Keratinocyte (primary cell): ENCODE results near the gene KCNMA1. TPM values are rescaled to one million over a fixed set of nuclear protein-coding genes. Genes with fewer than 3 reads are reported as not detected.

Experiments
- DNase-seq: peaks from one replicate; pipeline ENCODE4 v3.0.0-alpha.2; 2011; ENCODE audit warnings: low read depth, missing footprints, low spot score
- FAIRE-seq: peaks from 2 replicates; lab custom pipeline; 2011; peaks lifted over from hg19 to GRCh38; lab: Jason Lieb, UNC
- H2AFZ ChIP-seq: 2 replicates; pipeline ENCODE4 v1.6.0; 2012; ENCODE audit warnings: low read length, control low read depth, inconsistent platforms; ENCODE audit not compliant: control insufficient read depth
- H3K27ac ChIP-seq: 2 replicates; pipeline ENCODE4 v1.5.1; 2011; ENCODE audit warnings: low read length; ENCODE audit not compliant: control insufficient read depth, insufficient read depth
- H3K27me3 ChIP-seq: 3 replicates; pipeline ENCODE4 v1.6.0; 2011; ENCODE audit warnings: low read length; ENCODE audit not compliant: control insufficient read depth, insufficient read depth; ENCODE audit errors: extremely low read depth
- H3K36me3 ChIP-seq, 2 experiments: 2 replicates in 1 of 2; 3 replicates in 1 of 2; pipeline ENCODE4 v1.5.1; 2011; ENCODE audit warnings: low read length in 2 of 2, mild to moderate bottlenecking in 1 of 2; ENCODE audit not compliant: control insufficient read depth in 2 of 2, insufficient read depth in 2 of 2; ENCODE audit errors: extremely low read depth in 1 of 2
- H3K4me1 ChIP-seq: 3 replicates; pipeline ENCODE4 v1.5.1; 2011; ENCODE audit warnings: low read length; ENCODE audit not compliant: control insufficient read depth, insufficient read depth; ENCODE audit errors: extremely low read depth
- H3K4me2 ChIP-seq: 3 replicates; pipeline ENCODE4 v1.6.0; 2011; ENCODE audit warnings: low read depth, low read length; ENCODE audit not compliant: control insufficient read depth, insufficient read depth; ENCODE audit errors: extremely low read depth
- H3K4me3 ChIP-seq, 3 experiments: fragments of 200-600 bp in 1 of 3; sonication (generic) in 1 of 3; 2 replicates in 2 of 3; 3 replicates in 1 of 3; pipeline ENCODE4 v1.5.1; 2011 to 2016; ENCODE audit warnings: low read length in 3 of 3, mild to moderate bottlenecking in 3 of 3, control low read depth in 2 of 3, inconsistent platforms in 1 of 3, low read depth in 1 of 3, mixed read lengths in 1 of 3, mixed run types in 1 of 3, moderate library complexity in 1 of 3; ENCODE audit not compliant: control insufficient read depth in 2 of 3, insufficient read depth in 2 of 3; ENCODE audit errors: extremely low read depth in 1 of 3
- H3K79me2 ChIP-seq: 2 replicates; pipeline ENCODE4 v1.6.0; 2012; ENCODE audit warnings: low read length; ENCODE audit not compliant: control insufficient read depth, insufficient read depth
- H3K9ac ChIP-seq: 3 replicates; pipeline ENCODE4 v1.6.0; 2011; ENCODE audit warnings: low read length; ENCODE audit not compliant: control insufficient read depth, insufficient read depth; ENCODE audit errors: extremely low read depth
- H3K9me1 ChIP-seq: 3 replicates; pipeline ENCODE4 v1.6.0; 2011; ENCODE audit warnings: low read length; ENCODE audit not compliant: control insufficient read depth, insufficient read depth; ENCODE audit errors: extremely low read depth
- H3K9me3 ChIP-seq: 2 replicates; pipeline ENCODE4 v1.5.1; 2012; ENCODE audit warnings: low read depth, low read length; ENCODE audit not compliant: control insufficient read depth
- H4K20me1 ChIP-seq: 3 replicates; pipeline ENCODE4 v1.6.0; 2011; ENCODE audit warnings: low read length; ENCODE audit not compliant: control insufficient read depth, insufficient read depth; ENCODE audit errors: extremely low read depth
- EZH2 ChIP-seq: IDR thresholded peaks from one replicate; pipeline ENCODE4 v1.6.1; 2012; ENCODE audit warnings: inconsistent platforms, mild to moderate bottlenecking, low read length, moderate library complexity
- dilution Hi-C: fragments of 300-500 bp; cut with MboI; formaldehyde crosslinking; loops from one replicate; pipeline ENCODE4 v1.7.0; 2020; ENCODE audit warnings: low sequenced_read_pairs; ENCODE audit not compliant: extremely low pct_ligation_motif_present
- polyA plus RNA-seq, 5 experiments: library from polyadenylated mRNA; depleted of rRNA in 3 of 5; stranded (reverse) in 3 of 5; stranded (forward) in 1 of 5; unstranded in 1 of 5; fragments of >200 nt; gene quantifications; 1 replicate in 1 of 5; 2 replicates in 3 of 5; 3 replicates in 1 of 5; pipeline versions ENCODE4 v1.2.1 to v1.2.3, GENCODE V29; 2011 to 2012; ENCODE audit warnings: missing spikeins in 2 of 5, low read depth in 1 of 5, low replicate concordance in 1 of 5
- TF ChIP-seq, protein P1 (sequence below), 3 experiments: IDR thresholded peaks in 1 of 3; conservative IDR thresholded peaks in 1 of 3; optimal IDR thresholded peaks in 1 of 3; 2 replicates in 2 of 3; 3 replicates in 1 of 3; pipeline versions ENCODE3 to v1.5.1; 2011; ENCODE audit warnings: low read length in 3 of 3, mild to moderate bottlenecking in 3 of 3, moderate library complexity in 2 of 3, control low read depth in 1 of 3, inconsistent platforms in 1 of 3; ENCODE audit not compliant: insufficient read depth in 2 of 3; ENCODE audit errors: extremely low read depth in 1 of 3

The KCNMA1 gene
- polyA plus RNA-seq, 1 donor (not counting 4 experiments of a cell fraction or from before 2014, with no cell fraction given), result 6.3 TPM

DNA sequence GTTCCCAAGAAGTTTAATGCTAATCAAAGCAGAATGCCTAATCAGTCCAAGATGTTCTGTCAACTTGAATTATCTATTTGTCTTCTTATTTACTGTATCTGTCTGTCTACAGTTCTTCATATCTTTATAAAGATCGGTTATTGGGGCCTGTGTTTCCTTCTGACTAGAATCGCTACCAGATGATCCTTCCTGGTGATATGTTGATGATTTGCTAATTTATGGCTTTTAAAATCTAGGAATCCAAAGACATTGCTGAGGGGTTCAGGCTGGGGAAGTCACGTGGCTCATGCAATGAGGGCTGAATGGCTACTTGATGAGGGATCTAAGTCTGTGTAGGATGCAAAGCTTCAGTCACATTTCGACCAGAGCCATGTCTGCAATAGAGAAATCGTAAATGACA lies 536.3 kb downstream of the KCNMA1 start:
- Histone ChIP-seq H2AFZ (no peak overlapping the region), H3K79me2 (no peaks in the 10 kb centered on the region), H3K4me1 (no peaks in the 10 kb centered on the region), H3K9me3 (no peaks in the 10 kb centered on the region), H3K4me2 (no peak overlapping the region), H3K4me3 (no peak overlapping the region), H3K9me1 (no peaks in the 10 kb centered on the region), H3K36me3 (no peaks in the 10 kb centered on the region), H3K27ac (no peak overlapping the region), H3K9ac (no peak overlapping the region), H4K20me1 (no peaks in the 10 kb centered on the region), H3K27me3 (no peaks in the 10 kb centered on the region)
- TF ChIP-seq, protein P1, sequence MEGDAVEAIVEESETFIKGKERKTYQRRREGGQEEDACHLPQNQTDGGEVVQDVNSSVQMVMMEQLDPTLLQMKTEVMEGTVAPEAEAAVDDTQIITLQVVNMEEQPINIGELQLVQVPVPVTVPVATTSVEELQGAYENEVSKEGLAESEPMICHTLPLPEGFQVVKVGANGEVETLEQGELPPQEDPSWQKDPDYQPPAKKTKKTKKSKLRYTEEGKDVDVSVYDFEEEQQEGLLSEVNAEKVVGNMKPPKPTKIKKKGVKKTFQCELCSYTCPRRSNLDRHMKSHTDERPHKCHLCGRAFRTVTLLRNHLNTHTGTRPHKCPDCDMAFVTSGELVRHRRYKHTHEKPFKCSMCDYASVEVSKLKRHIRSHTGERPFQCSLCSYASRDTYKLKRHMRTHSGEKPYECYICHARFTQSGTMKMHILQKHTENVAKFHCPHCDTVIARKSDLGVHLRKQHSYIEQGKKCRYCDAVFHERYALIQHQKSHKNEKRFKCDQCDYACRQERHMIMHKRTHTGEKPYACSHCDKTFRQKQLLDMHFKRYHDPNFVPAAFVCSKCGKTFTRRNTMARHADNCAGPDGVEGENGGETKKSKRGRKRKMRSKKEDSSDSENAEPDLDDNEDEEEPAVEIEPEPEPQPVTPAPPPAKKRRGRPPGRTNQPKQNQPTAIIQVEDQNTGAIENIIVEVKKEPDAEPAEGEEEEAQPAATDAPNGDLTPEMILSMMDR (optimal IDR thresholded peaks at IDR 0.05 in 1 of 3, IDR thresholded peaks at IDR 0.05 in 1 of 3, conservative IDR thresholded peaks at IDR 0.05 in 1 of 3; ENCODE audit: extremely low read depth in 1 of 3, insufficient read depth in 2 of 3, low read length in 3 of 3), result no peak
- TF ChIP-seq EZH2, result no peak
- FAIRE-seq (no peak), DNase-seq (no peak)
- dilution Hi-C loops, result no loop called here

DNA sequence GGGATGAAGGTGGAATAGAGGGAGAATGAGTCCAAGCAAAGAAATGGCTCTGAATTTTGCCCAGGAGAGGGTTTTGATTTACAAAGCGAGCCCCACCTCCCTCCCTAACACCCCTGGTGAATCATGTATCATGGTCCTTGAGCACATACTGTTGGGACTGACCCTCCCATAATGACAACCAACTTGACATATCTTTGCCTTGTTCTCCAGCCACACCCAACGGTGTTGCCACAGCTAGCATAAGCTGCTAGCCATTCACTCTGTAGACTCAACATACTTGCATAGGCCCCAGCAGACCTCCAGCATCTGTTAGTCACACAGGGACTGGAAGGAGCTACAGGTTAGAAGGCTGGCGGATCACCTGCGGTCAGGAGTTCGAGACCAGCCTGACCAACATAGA lies 538.5 kb downstream of the KCNMA1 start:
- no peaks in the 10 kb centered on the region for H3K4me1 ChIP-seq
- DNase-seq (no peak), FAIRE-seq (no peak)
- no peak overlapping the region for H3K9ac ChIP-seq
- TF ChIP-seq, protein P1 (optimal IDR thresholded peaks at IDR 0.05 in 1 of 3, IDR thresholded peaks at IDR 0.05 in 1 of 3, conservative IDR thresholded peaks at IDR 0.05 in 1 of 3; ENCODE audit: extremely low read depth in 1 of 3, insufficient read depth in 2 of 3, low read length in 3 of 3), result no peak
- TF ChIP-seq EZH2, result no peak
- peaks cover 3% of the 10 kb centered on the region for H3K27me3 ChIP-seq
- no peak overlapping the region for H3K4me3 ChIP-seq
- dilution Hi-C loops, result no loop called here
- no peaks in the 10 kb centered on the region for H3K9me1 ChIP-seq
- no peaks in the 10 kb centered on the region for H3K79me2 ChIP-seq
- no peak overlapping the region for H2AFZ ChIP-seq
- no peak overlapping the region for H3K27ac ChIP-seq
- no peaks in the 10 kb centered on the region for H3K9me3 ChIP-seq
- no peaks in the 10 kb centered on the region for H3K36me3 ChIP-seq
- H3K4me2 ChIP-seq, result no peak overlapping the region
- no peaks in the 10 kb centered on the region for H4K20me1 ChIP-seq
